ENCODE results near the gene UTP11. TPM values are rescaled to one million over a fixed set of nuclear protein-coding genes. Genes with fewer than 3 reads are reported as not detected.
"Not testable (repeated sequence)": the region's sequence is repeated elsewhere in the genome, so short reads cannot be mapped to it uniquely, and the experiment has no call there.

UTP11 gene
- total RNA-seq, result 10 to 100 TPM in 5 of 6 experiments, 1 to 10 TPM in 1; 6.8 to 33.1 (median 12.8) TPM
- long read RNA-seq, partial matches to known transcripts, result 2 of 3 reads
- long read RNA-seq, other reads (novel, unspliced or antisense), result 0 of 3 reads

- no peaks in the 10 kb centered on the region for H3K27me3 ChIP-seq
- H3K9me3 ChIP-seq, result no peaks in the 10 kb centered on the region
- intact Hi-C loops (cut with DNase I), result no loop called here
- peak; percentile 96 to 98 (median 97) for ATAC-seq
- peak; percentile 73 for TF ChIP-seq POLR2A (IDR thresholded peaks at IDR 0.05)
- no peak for TF ChIP-seq CTCF (IDR thresholded peaks at IDR 0.05)
- DNase-seq, result peak; percentile 92 to 96 (median 95)
- under 1% methylated on average over 19 of the region's 49 CpGs for WGBS (ENCODE audit: insufficient coverage, low coverage, low lambda C conversion rate, missing lambda C conversion rate)
- peak within 1 kb of the TSS; percentile 69 to 96 (median 78) for H3K4me3 ChIP-seq
- H3K27ac ChIP-seq, result peak within 1 kb of the TSS; percentile 66 to 79 (median 77)
- peaks cover 0 to 21% (median 15%) of the 10 kb centered on the region in 4 donors for H3K4me1 ChIP-seq
- peaks cover 0 to 13% (median 2%) of the 10 kb centered on the region in 4 donors for H3K36me3 ChIP-seq
Measured at GRCh38 chr1:38012363-38013226, at the start of gene UTP11. UTP11 (plus strand) TSS chr1:38012734; CDS start chr1:38012803, 69 bp downstream.

DNA sequence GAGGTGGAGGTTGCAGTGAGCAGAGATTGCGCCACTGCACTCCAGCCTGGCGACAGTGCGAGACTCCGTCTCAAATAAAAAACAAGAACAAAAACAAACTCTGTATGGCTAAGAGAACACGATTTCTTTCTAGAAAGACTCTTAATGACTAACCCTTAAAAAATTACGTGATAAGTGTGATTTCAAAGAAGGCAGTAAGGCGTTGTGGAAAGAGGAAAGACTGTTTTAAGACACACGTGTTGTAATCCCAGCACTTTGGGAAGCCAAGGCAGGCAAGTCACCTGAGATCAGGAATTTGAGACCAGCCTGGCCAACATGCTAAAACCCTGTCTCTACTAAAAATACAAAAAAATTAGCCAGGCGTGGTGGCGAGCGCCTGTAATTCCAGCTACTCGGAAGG is 48.4 kb upstream of the UTP11 start:
- H3K9me3 ChIP-seq; H3K4me3 ChIP-seq; H3K27ac ChIP-seq; DNase-seq; H3K27me3 ChIP-seq; intact Hi-C loops (cut with DNase I); ATAC-seq; H3K4me1 ChIP-seq: not testable (repeated sequence)
- WGBS (ENCODE audit: insufficient coverage, low coverage, low lambda C conversion rate, missing lambda C conversion rate), result 90% methylated on average over 12 of the region's 12 CpGs
- H3K36me3 ChIP-seq, result peaks cover 6 to 56% (median 18%) of the 10 kb centered on the region in 4 donors

- H3K27ac ChIP-seq, result no peak overlapping the region
- no peak overlapping the region for H3K4me3 ChIP-seq
- intact Hi-C loops (cut with DNase I), result no loop called here
- peaks cover 6 to 54% (median 17%) of the 10 kb centered on the region in 4 donors for H3K36me3 ChIP-seq
- ATAC-seq, result no peak
- TF ChIP-seq CTCF (IDR thresholded peaks at IDR 0.05), result no peak
- no peak for TF ChIP-seq POLR2A (IDR thresholded peaks at IDR 0.05)
- H3K9me3 ChIP-seq, result no peaks in the 10 kb centered on the region
- no peaks in the 10 kb centered on the region for H3K4me1 ChIP-seq
- WGBS (ENCODE audit: insufficient coverage, low coverage, low lambda C conversion rate, missing lambda C conversion rate), result 88% methylated on average over 4 of the region's 4 CpGs
- DNase-seq, result no peak
- H3K27me3 ChIP-seq, result no peaks in the 10 kb centered on the region
Measured at GRCh38 chr1:37965301-37965700, 47.2 kb upstream of the UTP11 start.

DNA sequence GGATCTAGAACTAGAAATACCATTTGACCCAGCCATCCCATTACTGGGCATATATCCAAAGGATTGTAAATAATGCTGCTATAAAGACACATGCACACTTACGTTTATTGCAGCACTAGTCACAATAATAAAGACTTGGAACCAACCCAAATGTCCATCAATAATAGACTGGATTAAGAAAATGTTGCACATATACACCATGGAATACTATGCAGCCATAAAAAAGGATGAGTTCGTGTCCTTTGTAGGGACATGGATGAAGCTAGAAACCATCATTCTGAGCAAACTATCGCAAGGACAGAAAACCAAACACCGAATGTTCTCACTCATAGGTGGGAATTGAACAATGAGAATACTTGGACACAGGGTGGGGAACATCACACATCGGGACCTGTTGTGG is 38.9 kb upstream of the UTP11 start:
- H3K27me3 ChIP-seq; H3K4me1 ChIP-seq; ATAC-seq; H3K27ac ChIP-seq; H3K9me3 ChIP-seq; DNase-seq; intact Hi-C loops (cut with DNase I); H3K4me3 ChIP-seq: not testable (repeated sequence)
- WGBS (ENCODE audit: insufficient coverage, low coverage, low lambda C conversion rate, missing lambda C conversion rate), result 87% methylated on average over 5 of the region's 5 CpGs
- H3K36me3 ChIP-seq, result peaks cover 0 to 69% (median 30%) of the 10 kb centered on the region in 4 donors

- Histone ChIP-seq H3K9me3 (no peaks in the 10 kb centered on the region), H3K36me3 (peaks cover 0 to 69% (median 29%) of the 10 kb centered on the region in 4 donors), H3K4me1 (no peaks in the 10 kb centered on the region), H3K27ac (no peak overlapping the region), H3K27me3 (no peaks in the 10 kb centered on the region), H3K4me3 (no peak overlapping the region)
- ATAC-seq (no peak), DNase-seq (no peak)
- TF ChIP-seq CTCF (IDR thresholded peaks at IDR 0.05) (no peak), POLR2A (IDR thresholded peaks at IDR 0.05) (no peak)
- 86% methylated on average over 3 of the region's 5 CpGs for WGBS (ENCODE audit: insufficient coverage, low coverage, low lambda C conversion rate, missing lambda C conversion rate)
- intact Hi-C loops (cut with DNase I), result no loop called here
Measured at GRCh38 chr1:37974567-37974966, 38.0 kb upstream of the UTP11 start.
